Epithelial cell of esophagus (primary cell): Measurements from ENCODE around the gene KIR3DL2.
"Not testable (repeated sequence)": the region's sequence is repeated elsewhere in the genome, so short reads cannot be mapped to it uniquely, and the experiment has no call there.

Experiments used
- DNase-seq: peaks from one replicate; pipeline ENCODE4 v3.0.0; 2010; ENCODE audit warnings: low read depth
- H3K4me3 ChIP-seq: 2 replicates; pipeline ENCODE4 v1.5.1; 2011; ENCODE audit warnings: mild to moderate bottlenecking, low read length, control low read depth
- CTCF ChIP-seq: IDR thresholded peaks from 2 replicates; pipeline ENCODE4 v1.5.1; 2011; ENCODE audit warnings: low read depth, mild to moderate bottlenecking, low read length, control low read depth, inconsistent platforms; ENCODE audit not compliant: insufficient read depth; ENCODE audit errors: missing control alignments

Gene KIR3DL2

GRCh38 chr19:54817670-54818536, 32.3 kb upstream of the KIR3DL2 start:
- no peak overlapping the region for H3K4me3 ChIP-seq
- TF ChIP-seq CTCF: no peak
- no peak for DNase-seq

- not testable (repeated sequence) for DNase-seq, H3K4me3 ChIP-seq
These were observed 25.8 kb upstream of the KIR3DL2 start for GRCh38 chr19:54824416-54824815.

GRCh38 chr19:54825326-54825725, 24.9 kb upstream of the KIR3DL2 start:
- DNase-seq, H3K4me3 ChIP-seq: not testable (repeated sequence)

GRCh38 chr19:54828064-54828463, 22.2 kb upstream of the KIR3DL2 start:
- H3K4me3 ChIP-seq, DNase-seq: not testable (repeated sequence)

- DNase-seq, H3K4me3 ChIP-seq: not testable (repeated sequence)
These were observed 17.7 kb upstream of the KIR3DL2 start, which contains the start of gene KIR2DS4 for GRCh38 chr19:54832496-54832895. Gene KIR2DS4, plus strand, starts transcription at chr19:54832676.

GRCh38 chr19:54835126-54835525, 15.1 kb upstream of the KIR3DL2 start:
- not testable (repeated sequence) for H3K4me3 ChIP-seq, DNase-seq

GRCh38 chr19:54837522-54837921, 12.7 kb upstream of the KIR3DL2 start:
- DNase-seq, H3K4me3 ChIP-seq: not testable (repeated sequence)

GRCh38 chr19:54843171-54843570, 7.1 kb upstream of the KIR3DL2 start:
- H3K4me3 ChIP-seq, DNase-seq: not testable (repeated sequence)

- TF ChIP-seq CTCF: no peak
- no peak for DNase-seq
- H3K4me3 ChIP-seq: no peak overlapping the region
These were observed 687 bp downstream of the KIR3DL2 start for GRCh38 chr19:54850930-54851329.

GRCh38 chr19:54851353-54851752, 1.1 kb downstream of the KIR3DL2 start:
- no peak overlapping the region for H3K4me3 ChIP-seq
- TF ChIP-seq CTCF: no peak
- no peak for DNase-seq

GRCh38 chr19:54855241-54855640, 5.0 kb downstream of the KIR3DL2 start:
- not testable (repeated sequence) for H3K4me3 ChIP-seq, DNase-seq

- not testable (repeated sequence) for H3K4me3 ChIP-seq, DNase-seq
These were observed 8.2 kb downstream of the KIR3DL2 start for GRCh38 chr19:54858476-54858875.

GRCh38 chr19:54859421-54859820, 9.2 kb downstream of the KIR3DL2 start:
- not testable (repeated sequence) for DNase-seq, H3K4me3 ChIP-seq

- H3K4me3 ChIP-seq, DNase-seq: not testable (repeated sequence)
These were observed 13.2 kb downstream of the KIR3DL2 start for GRCh38 chr19:54863459-54863858.
